HG03521 (cell line): ENCODE results near the gene MCFD2.
"Not testable (repeated sequence)": the region's sequence is repeated elsewhere in the genome, so short reads cannot be mapped to it uniquely, and the experiment has no call there.

ENCODE experiments used
- ATAC-seq: cut with Tn5 transposase; IDR thresholded peaks from one replicate; pipeline ENCODE4 v1.9.1; 2021; ENCODE audit warnings: mild to moderate bottlenecking, moderate library complexity; ENCODE audit not compliant: unreplicated experiment

The MCFD2 gene

DNA sequence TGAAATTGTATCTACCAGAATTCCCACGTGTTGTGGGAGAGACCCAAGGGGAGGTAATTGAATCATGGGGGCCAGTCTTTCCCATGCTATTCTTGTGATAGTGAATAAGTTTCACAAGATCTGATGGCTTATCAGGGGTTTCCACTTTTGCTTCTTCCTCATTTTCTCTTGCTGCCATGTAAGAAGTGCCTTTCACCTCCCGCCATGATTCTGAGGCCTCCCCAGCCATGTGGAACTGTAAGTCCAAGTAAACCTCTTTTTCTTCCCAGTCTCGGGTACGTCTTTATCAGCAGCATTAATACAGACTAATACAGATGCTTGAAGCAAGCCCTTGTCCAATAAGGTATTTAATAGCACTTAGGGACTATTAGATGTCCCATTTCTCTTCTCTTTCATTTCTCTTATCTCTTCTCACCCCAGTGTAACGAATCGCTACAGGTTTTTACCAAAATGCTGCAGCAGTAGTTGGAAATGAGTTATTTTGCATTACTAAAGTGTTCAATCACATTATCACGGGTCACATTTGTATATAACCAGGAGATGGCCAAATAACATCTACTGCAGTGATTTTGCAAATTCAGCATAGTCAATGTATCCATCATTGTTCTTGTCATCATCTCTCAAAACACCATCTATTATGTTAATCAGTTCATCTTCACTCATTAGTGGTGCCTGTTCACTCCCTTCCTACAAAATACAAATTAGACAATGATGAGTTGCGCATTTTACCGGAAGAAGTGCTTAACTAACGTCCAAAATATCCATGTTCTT is 10.5 kb downstream of the MCFD2 start:
- not testable (repeated sequence) for ATAC-seq

DNA sequence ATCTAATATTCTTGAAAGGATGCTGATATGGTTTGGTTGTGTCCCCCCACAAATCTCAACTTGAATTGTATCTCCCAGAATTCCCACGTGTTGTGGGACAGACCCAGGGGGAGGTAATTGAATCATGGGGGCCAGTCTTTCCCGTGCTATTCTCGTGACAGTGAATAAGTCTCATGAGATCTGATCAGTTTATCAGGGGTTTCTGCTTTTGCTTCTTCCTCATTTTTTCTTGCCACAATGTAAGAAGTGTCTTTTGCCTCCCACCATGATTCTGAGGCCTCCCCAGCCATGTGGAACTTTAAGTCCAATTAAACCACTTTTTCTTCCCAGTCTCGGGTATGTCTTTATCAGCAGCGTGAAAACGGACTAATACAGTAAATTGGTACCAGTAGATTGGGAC is 12.6 kb downstream of the MCFD2 start:
- ATAC-seq, result not testable (repeated sequence)

GRCh38 chr2:46902465-46902864 is 13.1 kb downstream of the MCFD2 start:
- ATAC-seq, result no peak

DNA sequence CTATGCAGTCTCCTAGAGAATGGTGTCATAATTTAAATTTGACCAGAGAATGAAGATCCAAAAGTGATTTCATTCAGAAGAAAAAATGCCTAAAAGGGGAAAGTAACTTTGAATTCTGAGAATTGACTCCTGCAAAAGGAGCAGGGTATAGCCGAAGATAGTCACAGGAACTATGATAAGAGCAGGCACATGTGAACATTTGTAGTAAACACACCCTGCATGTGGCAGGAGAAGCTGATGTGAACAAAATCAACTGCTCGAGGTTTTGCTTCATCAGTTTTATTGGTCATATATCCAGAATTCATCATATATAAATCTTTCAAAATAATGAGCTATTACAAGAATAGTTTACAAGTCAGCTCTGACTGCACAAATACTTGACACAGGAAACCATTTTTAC is 14.0 kb downstream of the MCFD2 start:
- no peak for ATAC-seq

GRCh38 chr2:46900381-46900780 is 15.2 kb downstream of the MCFD2 start:
- ATAC-seq, result no peak

GRCh38 chr2:46899053-46899452 is 16.6 kb downstream of the MCFD2 start:
- ATAC-seq, result no peak

DNA sequence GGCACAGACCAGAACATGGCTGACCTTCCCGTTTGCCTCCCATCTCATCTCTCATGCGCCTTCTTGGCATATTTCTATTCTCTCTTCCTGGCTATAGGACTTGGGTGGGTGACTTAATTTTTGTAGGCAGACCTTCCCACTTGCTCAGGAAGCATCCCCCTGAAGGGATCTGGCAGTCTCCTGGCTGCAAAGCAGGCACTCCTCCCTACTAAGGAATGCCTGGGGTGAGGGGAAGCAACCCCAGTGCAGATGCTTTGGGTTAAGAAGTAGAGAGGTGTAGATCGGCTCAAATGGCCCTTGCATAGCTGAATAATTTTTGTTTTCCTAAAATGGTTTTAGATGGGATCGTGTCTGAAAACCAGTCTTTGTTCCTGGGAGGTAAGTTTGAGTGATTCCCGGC is 17.6 kb downstream of the MCFD2 start:
- no peak for ATAC-seq

- no peak for ATAC-seq
These were observed 22.2 kb downstream of the MCFD2 start for GRCh38 chr2:46893269-46893939.

DNA sequence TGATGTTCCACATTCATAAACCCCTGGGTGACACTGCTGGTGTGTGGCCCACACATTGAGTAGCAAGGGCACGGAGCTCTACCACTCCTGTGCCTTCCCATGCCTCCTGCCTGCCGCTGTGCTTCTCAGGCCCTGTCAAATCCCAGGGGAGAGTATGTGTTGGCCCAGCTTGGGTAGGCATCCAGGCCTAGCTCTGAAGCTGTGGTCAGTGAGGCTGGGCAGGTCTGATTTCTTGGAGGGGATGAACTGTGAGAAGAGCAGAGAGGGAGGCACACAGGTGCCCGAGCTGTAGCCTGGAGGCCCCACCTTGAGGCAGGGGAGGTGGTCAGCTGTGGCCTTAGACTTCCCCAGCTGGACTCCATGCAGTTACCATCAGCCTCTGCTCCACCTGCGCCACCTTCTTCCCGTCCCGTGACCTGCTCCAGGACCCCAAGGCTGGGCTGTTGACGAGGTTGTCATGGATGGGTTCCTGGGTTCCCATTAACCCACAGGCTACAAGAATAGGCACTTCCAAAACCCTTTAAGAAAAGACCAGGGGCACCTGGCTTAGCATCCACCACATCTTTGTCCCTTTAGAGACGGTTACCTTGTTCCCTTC is 23.6 kb downstream of the MCFD2 start:
- ATAC-seq, result no peak

DNA sequence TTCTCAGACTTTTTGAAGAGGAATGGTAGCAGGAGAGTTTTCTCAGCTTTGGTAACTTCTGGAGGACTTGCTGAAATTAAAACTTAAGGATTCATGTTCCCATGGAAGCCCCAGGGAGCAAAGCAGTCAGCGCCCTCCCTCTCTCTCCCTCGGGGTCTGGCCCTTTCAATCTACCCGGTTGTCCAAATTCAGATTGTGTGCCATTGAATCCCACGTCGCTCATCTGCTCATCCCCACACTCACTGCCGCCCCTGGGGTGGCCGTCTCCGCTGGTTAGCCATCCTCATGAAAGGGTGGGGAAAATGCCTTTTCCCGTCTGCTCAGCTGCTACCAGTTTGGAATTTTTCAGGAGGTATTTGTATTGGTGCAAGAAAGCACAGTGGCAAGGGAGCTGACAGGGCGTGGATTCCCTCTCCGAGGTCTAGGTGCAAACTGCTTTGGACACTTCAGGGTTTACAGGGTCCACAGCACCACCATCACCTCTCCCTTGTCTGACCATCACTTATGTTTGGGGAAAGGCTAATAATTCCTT is 27.1 kb downstream of the MCFD2 start:
- no peak for ATAC-seq

DNA sequence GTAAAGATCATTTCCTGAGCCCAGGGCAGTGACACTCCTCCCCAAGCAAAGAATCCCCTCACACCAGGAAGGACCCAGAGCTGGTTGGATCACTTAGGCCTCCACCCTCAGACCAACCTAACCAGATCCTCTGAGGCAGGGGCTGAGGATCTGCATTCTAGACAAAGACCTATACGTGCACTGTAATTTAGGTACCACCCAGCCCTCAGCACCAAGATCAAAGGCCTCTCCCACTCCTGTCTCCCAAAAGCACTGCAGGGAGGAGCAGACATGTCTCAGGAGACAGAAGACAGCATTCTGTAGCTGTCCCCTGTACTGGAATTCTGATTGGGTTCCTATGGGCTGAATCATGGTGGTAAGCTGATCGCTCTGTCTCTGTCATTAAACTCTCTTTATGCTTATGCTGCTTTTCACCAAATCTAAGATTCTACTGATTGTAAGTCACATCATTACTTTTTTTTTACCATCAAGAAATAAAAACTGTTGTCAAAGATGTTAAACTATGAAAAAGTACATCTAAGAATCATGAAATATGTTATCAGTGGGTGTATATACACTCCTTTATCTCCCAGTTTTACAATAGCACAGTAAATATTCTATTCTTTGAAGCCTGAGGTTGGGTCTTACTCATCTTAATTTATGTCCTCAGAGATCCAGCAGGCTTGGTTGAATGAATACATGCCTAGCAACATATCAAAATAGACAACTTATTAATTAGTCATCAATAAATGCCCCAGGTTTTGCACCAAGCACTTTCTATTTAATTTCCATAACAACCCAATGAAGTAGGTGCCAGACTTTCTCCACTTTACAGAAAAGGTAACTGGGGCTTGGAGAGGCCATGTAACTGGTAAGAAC is 28.3 kb downstream of the MCFD2 start:
- ATAC-seq, result no peak

DNA sequence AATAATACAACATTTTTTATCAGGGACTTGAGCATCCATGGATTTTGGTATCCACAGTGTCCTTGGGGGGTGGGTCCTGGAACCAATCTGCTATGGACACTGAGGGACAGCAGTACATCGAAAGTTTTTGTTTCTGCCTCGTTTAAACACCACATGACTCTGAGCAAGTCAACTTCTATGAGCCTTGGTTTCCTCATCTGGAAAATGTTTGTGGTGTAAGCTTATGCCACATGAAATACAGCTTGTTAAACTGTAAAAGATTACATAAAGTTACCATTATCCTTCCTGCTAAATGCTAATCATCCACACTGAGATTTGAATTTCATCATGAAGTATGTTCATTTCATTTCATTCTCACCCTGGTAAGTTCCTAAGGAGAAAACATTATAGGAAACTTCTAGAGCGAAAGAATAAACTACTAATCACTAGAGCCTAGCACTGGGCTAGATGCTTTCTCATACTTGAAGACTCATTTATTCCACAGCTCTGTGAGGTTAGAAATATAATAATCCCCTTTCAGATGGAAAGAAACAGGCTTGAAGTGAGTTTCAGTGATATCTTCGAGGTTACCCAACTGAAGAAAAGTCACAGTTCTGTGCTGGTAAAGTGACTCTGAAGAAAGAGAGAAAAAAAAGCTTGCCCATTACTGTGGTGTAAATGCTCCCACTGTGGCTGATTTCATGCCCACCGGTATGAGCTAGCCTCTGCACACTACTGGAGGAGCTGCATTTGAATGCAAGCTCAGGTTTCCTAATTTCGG is 29.2 kb downstream of the MCFD2 start:
- no peak for ATAC-seq

- ATAC-seq, result no peak
These were observed 30.2 kb downstream of the MCFD2 start for GRCh38 chr2:46885376-46885775.

GRCh38 chr2:46879511-46879910 is 36.1 kb downstream of the MCFD2 start:
- no peak for ATAC-seq

GRCh38 chr2:46878886-46879285 is 36.7 kb downstream of the MCFD2 start:
- no peak for ATAC-seq

DNA sequence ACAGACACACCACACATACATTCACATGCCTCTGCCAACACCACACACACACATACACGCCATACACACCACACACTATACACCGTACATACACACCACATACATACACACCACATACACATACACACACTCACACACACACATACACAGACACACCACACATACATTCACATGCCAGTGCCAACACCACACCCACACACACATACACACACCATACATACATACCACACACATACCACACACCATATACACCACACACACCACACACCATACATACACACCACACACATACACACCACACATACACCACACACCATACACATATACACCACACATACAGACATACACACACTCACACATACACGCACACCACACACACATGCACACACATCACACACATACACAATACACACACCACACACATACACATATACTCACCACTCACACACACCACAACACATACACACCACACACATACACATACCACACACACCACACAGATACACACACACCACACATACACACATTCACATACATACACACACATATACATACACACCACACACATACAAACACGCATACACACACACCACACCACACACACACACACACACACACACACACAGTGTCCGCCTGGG is 37.2 kb downstream of the MCFD2 start:
- ATAC-seq, result no peak

DNA sequence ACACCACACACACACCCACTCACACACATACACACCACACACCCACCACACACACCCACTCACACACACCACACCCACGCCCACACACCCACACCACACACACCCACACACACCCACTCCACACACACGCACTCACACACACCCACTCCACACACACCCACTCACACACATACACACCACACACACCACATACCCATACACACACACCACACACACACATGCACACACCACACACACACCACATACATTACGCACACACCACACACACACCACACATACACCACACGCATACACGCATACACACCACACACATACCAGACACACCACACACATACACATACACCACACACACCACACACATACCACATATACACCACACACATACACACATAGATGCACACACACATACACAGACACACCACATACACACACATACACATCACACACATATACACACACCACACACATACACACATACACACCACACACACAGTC is 37.9 kb downstream of the MCFD2 start:
- no peak for ATAC-seq

GRCh38 chr2:46876741-46877384 is 38.7 kb downstream of the MCFD2 start:
- ATAC-seq, result no peak
